HG02678 (cell line): ENCODE measurements around the gene TBL1X.
"Not testable (repeated sequence)": the region's sequence is repeated elsewhere in the genome, so short reads cannot be mapped to it uniquely, and the experiment has no call there.

Source experiments
- ATAC-seq: cut with Tn5 transposase; IDR thresholded peaks from one replicate; pipeline ENCODE4 v1.9.1; 2021; ENCODE audit warnings: mild to moderate bottlenecking, moderate library complexity; ENCODE audit not compliant: unreplicated experiment

TBL1X gene

DNA sequence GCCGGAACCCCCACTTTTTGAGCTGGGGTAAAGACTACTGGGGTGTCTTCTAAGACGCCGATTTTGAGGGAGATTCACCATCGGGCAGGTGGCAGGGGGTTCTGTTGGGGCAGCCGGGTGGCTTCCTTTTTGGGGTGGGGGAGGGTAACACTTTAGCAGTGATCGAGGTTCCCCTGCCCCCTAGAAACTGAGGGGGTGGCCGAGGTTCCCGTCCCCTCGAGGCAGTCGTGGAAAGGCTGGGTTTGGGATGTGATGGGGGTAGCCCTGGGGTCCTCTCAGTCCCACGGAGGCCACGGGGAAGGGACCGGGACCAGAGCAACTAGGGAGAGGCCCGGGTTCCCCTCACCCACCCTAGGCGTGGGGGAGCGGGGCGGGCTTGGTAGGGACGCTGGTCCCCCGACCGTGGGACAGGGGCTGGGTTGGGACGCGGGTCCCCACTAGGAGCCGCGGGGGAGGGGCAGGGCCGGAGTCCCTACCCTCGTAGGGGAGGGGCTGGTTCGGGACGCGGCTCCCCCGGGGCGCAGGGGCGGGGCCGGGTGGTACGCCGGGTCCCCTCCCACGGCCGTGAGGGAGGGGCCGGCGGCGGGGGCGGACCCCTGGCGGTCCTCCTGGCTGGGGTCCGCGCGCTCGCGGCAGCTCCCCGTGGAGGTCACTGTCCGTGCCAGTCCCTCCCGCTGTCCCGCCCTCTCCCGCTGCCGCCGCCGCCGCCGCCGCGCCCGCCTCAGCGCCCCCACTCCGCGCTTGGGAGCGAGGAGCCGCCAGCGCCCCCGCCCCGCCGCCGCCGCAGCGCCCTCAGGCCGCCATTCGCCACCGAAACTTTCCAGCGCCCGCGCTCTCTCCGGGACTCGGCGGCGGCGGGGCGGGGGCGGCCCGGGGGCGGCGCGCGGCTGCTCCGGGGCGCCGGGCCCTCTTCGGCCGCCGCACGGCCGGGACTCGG, at the start of gene TBL1X:
Gene TBL1X (plus strand): TSS at position 624 of the 937 bp plus-strand sequence. CDS start 188,529 bp downstream, outside the sequence.
- peak; percentile 52 for ATAC-seq

DNA sequence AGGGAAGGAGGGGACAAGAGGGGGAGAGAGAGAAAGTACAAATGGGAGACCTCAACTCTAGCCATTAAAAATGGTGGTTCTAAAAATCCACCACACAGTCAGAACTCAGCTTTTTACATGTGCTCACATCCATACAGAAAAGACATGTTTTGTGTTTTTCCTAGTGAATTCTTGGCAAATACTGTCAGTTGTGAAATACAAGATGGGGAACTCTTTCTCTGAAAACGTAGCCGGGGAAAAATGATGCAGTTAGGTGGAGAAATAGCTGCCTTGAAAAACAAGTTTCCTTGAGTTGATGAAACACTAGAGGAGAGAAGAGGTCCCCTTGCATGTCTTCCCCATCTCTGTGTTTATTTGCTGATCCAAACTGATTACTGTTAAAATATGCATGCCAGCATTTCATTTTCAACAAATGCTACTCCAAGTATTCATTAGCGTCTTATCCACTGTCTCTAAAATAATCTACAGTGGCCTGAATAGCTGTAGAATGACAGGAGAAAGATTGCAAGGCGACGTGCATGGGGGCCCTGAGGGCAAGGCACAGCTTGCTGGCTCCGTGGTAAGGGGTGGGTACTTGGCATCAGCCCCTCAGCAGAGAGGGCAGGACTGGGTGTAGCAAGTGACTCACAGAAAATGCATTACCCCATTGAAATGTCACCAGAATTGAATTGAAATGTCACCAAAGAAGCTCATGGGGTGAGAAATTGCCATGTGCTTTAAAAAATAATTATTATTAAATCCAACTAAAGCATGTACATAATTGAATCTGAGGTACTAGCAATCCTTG, 48.1 kb upstream of the TBL1X start:
- ATAC-seq = no peak

DNA sequence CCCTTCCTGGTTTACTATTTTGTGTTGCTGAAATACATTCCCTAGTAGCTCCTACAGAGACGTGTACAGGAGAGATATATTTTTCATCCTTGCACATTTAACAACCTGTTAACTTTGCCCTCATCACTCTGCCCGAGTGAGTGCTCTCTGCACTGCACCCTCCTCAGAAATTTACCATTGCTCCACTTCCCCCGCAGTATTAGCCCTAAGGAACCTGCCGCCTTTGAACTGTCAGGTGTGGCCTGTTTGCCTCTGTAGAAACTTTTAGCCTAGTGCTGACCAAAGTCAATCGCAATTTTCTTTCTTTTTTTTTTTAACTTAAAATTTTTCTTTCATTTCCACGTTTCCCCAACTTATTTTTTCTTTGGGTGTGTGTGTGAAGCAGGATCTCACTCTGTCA, 46.6 kb upstream of the TBL1X start:
- no peak for ATAC-seq

DNA sequence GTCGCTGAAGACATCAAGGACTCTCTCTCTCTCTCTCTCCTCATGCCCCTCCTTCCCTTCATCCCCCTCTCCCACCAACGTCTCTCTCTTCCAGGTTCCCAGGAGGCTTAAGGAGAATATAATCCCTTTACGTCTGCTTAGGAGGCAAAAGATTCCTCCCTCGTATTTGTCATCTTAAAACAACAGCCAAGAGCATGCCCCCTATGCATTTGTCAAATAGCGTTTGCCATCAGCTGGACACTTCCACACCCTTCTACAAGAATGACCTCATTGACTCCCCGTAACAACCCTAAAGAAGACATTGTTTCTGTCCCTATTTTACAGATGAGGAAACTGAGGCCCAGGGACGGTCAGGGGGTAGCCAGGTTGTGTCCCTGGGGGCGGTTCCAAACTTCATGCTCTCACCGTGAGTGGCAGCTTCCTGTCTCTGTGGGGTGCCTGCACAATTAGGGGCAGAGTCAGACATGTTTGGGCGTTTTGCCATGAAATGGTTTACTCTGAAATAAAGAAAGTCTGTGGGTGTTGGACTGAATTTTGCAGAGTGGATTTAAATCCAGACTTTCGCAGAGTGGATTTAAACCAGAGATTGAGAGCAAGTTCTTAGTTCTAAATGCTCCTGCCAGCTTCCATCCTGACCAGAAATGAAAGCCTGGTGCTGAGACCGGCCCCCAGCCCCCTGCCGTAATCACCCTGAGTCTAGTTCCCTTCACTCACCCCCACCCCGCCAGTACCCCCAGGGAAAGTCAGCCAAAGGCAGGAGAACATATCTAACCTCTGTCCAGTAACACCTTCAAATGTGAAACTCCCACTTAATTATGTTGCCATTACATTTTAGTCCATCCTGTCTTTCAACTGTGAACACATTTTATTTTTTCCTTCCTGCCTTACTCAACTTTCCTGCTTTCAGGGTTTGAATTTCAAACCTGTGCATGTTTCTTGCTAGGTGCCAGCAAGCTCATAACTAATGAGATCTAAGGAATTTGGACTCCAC, 44.3 kb upstream of the TBL1X start:
- no peak for ATAC-seq

DNA sequence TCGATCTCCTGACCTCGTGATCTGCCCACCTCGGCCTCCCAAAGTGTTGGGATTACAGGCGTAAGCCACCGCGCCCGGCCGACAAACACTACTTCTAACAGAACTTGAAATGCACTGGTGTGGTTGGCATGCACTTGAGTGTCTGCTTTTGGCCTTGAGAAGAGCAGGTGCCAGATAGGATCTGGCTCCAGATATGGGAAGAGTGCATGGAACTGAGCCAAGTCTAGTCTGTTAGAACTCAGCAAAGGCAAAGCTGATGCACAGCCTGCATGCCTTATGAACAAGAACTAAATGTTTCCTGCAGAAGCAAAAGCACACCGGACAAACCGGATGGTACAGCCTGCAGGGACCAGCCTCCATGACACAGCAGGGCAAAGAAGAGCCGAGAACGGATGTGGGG, 35.1 kb upstream of the TBL1X start:
- no peak for ATAC-seq

DNA sequence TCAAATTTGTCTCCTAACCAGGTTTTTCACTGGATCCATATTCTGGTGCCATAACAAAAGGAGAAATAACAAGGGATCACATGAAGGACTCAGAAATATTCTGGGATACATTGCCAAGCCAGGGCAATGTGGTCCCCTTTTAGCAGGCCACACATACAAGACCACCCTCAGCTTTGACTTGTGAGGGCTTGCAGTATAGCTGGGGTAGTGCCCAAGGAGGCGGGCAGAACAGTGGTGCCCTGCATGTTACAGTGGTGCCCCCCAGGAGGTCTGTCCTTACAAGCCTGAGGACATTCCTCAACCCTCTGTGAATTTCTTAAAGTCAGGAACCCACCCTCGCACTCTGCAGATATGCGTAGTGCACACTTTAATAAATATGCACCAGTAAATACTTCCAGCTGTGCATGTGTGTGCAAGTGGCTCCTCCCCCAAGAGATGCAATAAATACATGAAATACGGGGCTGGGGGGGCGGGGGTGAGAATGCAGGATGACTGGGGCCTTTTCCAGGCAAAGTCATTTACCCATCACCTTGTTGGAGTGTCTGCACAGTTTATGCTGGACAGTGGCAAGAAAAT, 34.4 kb upstream of the TBL1X start:
- ATAC-seq = no peak

DNA sequence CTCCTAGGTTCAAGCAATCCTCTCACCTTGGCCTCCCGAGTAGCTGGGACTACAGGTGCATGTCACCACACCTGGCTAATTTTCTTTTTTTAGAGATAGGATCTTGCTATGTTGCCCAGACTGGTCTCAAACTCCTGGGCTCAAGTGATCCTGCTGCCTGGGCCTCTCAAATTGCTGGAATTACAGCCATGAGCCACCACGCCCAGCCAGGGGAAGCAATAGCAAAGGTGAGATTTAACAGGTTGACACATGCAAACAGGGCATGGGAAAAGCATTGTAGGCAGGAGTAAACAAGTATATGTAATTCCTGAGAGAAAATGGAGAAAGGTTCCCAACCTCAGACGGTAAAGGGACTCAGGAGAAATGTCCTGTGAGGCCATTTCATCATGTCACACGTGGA, 33.6 kb upstream of the TBL1X start:
- ATAC-seq = no peak

DNA sequence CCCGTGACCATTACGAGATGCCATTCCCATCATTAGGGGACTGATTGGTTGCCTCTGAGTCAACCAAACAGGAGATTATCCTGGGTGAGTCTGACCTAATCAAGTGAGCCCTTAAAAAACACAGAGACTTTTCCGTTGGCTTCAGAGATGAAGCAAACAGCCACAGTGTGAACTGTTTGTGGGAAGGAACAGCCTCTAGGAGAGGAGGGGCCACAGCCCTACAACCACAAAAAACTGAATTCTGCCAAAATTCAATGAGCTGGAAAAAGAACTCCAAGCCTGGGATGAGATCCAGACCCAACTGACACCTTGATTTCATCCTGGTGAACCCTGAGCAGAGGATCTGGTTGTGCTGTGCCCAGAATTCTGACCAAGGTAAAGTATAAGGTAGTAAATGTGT, 31.3 kb upstream of the TBL1X start:
- ATAC-seq = no peak

DNA sequence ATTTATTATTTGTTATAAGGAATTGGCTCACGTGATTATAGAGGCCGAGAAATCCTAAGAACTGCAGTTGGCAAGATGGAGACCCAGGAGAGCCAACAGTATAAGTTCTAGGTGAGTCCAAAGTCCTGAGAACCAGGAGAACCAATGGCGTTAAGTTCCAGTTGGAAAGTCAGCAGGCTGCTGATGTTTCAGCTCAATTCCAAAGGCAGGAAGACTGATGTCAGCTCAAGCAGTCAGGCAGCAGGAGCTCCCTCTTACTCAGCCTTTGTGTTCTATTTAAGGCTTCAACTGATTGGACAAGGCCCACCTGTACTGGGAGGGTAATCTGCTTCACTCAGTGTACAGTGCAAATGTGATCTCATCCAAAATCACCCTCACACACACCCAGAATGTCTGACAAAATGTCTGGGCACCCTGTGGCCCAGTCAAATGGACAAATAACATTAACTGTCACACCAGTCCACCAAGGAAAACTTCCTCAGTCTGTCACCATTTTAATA, 30.8 kb upstream of the TBL1X start:
- no peak for ATAC-seq

DNA sequence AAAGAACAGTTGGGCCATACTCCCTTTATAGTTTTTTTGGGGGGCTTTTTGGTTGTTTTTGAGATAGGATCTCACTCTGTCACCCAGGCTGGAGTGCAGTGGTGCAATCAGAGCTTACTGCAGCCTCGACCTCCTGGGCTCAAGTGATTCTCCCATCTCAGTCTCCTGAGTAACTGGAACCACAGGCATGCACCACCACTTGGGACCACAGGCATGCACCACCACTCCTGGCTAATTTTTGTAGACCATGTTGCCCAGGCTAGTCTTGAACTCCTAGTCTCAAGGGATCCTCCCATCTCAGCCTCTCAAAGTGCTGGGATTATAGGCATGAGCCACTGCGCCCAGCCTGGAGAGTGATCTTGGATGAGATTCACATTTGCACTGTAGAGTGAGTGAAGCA, 29.8 kb upstream of the TBL1X start:
- ATAC-seq = not testable (repeated sequence)

DNA sequence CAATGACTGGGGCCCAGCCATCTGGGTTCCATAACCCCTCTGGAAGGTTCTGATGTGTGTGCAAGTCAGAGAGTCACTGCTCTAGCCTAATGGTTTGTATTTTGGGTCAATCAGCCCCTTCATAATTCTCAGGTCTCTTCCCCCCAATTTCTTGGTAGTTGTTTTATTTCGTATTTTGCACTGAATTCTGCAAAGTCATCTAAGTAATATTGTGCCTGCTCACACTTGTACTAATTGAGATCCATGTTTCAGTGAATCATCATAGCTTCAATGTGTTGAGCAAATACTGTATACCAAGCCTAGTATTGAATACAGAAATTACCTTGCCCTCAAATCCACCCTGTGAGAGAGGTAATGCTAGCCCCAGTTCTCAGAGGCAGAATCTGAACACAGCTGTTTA, 28.0 kb upstream of the TBL1X start:
- no peak for ATAC-seq

DNA sequence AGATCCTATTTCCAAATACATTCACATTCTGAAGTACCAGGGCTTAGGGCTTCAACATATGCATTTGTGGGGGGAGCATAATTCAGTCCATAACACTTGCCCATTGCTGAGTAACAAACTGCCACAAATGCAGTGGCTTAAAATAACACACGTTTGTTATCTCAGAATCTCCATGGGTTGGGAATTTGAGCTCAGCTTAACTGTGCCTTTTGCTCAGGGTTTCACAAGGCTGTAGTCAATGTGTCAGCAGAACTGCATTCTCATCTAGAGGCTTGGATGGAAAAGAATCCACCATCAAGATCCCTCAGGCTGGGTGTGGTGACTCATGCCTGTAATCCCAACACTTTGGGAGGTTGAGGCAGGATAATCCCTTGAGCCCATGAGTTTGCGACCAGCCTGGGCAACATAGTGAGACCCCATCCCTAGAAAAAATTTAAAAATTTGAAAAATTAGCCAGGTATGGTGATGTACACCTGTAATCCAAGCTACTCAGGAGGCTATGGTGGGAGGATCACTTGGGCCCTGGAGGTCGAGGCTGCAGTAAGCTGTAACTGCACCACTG, 25.8 kb upstream of the TBL1X start:
- ATAC-seq = no peak

DNA sequence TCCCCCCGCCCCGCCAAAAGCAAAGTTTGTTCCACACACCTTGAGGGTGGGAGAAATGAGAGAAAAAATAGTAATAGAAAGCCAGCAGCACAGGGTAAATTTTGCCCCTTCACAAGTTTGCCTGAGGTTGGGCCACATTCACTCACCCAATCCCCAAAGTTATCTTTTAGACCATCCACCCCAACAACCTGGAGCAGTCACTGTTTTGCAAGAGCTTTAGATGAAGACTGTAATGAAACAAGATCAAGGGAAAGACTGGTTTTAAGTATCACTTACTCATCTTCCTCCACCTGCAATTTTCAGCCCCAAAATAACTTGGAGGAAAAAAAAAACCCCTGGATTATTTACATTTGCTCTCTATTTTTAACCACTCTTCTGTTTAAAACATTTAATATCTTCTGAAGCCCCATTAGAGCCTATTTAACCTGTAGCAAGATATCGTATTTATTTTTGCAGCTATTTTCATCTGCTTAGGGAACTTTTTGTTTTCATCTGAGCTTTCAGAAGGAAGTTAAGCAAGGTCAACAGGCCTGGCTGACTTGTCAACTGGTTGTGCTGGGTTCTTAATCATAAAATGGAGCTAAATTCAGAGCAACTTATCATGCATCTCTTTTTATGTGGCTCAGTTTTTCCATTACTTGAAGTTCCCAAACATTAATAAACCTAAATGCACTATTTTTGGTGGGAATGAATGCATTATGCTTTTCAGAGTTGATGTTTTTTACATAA, 24.6 kb upstream of the TBL1X start:
- ATAC-seq = no peak

DNA sequence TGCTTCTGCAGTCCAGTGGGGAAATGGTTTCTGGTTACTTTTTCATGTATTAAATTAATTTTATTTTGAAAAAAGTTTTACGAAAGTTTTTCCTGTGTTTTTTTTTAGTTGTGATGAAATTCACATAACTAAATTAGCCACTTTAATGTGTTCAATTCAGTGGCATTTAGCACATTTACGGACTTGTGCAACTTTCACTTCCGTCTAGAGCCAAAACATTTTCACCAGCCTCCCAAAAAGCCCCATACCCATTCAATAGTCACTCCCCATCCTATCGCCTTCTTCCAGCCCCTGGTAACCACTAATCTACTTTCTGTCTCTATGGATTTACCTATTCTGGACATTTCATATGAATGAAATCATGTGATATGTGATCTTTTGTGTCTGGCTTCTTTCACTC, 22.8 kb upstream of the TBL1X start:
- ATAC-seq = no peak

DNA sequence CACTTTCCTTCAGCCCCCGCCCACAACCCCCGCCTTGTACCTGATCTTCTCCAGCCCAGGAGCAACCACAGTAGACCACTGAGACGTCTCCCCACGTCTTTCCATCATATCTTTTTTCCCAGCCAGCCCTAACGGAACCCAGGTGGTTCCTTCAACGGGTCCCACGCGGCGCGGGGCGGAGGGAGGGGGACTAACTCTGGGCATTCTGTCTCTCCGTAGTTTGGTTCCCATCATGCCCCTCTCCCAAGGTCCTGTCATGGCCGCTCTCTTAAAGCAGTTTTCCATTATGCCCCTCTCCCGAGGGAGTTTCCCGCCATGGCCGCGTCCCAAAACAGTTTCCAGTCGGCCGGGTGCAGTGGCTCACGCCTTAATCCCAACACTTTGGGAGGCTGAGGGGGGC, 21.5 kb upstream of the TBL1X start:
- ATAC-seq = no peak

DNA sequence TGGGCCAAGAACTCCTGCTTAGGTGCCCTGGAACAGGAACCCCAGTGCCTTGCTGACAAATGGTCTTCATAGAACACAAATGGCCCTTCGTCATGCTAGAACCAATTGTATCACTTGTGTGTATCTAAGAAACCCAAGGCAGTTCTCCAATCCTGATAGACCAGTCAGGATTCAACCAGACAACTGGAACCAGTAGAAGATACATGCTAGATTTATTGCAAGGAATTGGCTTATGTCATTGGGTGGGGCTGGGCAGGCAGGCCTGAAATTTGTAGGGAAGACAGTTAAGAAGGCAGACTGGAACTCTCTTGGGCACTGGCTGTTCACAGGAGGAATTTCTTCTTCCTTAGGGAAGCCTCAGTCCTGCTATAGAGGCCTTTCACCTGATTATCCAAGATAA, 17.0 kb upstream of the TBL1X start:
- ATAC-seq = no peak

DNA sequence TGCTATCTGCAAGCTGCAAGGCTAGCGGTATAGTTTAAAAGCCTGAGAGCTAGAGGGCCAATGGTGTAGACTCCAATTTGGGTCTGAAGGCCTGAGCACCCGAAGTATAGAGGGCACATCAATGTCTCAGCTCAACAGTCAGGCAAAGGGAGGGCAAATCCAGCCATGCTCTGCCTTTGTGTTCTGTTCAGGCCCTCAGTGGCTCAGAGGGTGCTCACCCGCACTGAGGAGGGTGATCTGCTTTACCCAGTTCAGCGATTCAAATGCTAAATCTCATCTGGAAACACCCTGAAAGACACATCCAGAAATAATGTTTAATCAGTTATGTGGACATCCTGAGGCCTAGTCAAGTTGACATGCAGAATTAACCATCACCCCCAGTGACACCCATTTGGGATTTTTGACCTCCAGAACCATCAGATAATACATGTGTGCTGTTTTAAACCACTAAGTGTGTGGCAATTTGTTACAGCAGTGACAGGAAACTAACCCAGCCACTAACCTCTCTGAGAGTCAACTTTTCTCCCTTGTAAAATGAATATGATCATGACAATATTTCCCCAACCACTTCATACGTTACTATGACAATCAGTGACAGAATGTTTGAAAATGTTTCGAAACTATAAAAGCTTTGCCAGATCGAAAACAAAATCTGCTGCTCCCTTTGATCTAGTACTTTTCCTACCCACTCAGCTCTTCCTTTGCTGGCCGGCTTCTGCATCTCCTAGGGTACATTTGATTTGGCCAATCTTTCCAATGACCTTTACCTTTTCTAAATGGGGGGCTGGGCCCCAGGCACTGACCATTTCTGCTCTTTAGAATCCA, 8.4 kb upstream of the TBL1X start:
- no peak for ATAC-seq

DNA sequence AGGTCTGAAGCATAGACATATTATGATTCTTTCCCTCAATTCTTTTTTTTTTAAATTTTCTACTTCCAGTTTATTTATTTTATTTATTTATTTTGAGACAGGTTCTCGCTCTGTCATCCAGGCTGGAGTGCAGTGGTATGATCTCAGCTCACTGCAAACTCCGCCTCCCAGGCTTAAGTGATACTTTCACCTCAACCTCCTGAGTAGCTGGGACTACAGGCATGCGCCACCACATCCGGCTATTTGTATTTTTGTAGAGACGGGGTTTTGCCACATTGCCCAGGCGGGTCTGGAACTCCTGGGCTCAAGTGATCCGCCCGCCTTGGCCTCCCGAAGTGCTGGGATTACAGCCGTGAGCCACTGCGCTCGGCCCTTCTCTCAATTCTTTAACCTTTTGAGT, 6.8 kb upstream of the TBL1X start:
- not testable (repeated sequence) for ATAC-seq
